Vagina (tissue), 2 donors: ENCODE results near the gene DMKN. TPM values are rescaled to one million over a fixed set of nuclear protein-coding genes. Genes with fewer than 3 reads are reported as not detected.

Experiments used
- DNase-seq, 2 donors: peaks; one replicate each; pipeline ENCODE4 v3.0.0-alpha.2; 2017; ENCODE audit errors: extremely low spot score in 2 of 2
- H3K27ac ChIP-seq: fragments of 200-600 bp; sonication (generic); one replicate; pipeline ENCODE4 v1.5.1; 2019
- H3K27me3 ChIP-seq: fragments of 200-600 bp; sonication (generic); one replicate; pipeline ENCODE4 v1.5.1; 2019
- H3K36me3 ChIP-seq, 2 donors: fragments of 200-600 bp; sonication (generic); one replicate each; pipeline ENCODE4 v1.5.1; 2017 to 2019
- H3K4me1 ChIP-seq: fragments of 200-600 bp; sonication (generic); one replicate; pipeline ENCODE4 v1.5.1; 2019
- H3K4me3 ChIP-seq, 2 donors: fragments of 200-600 bp; sonication (generic); 1 replicate in 1 of 2; 2 replicates in 1 of 2; pipeline ENCODE4 v1.5.1; 2016 to 2019
- H3K9me3 ChIP-seq: fragments of 200-600 bp; sonication (generic); one replicate; pipeline ENCODE4 v1.5.1; 2019
- POLR2A ChIP-seq, 2 donors: fragments of 450-650 bp; IDR thresholded peaks; one replicate each; pipeline ENCODE4 v1.6.1; 2017; ENCODE audit warnings: antibody characterized with exemption in 2 of 2, mild to moderate bottlenecking in 2 of 2, moderate library complexity in 2 of 2
- POLR2AphosphoS5 ChIP-seq, 2 donors: sonication (generic); formaldehyde crosslinking; IDR thresholded peaks; one replicate each; pipeline ENCODE4 v1.9.0; 2017; ENCODE audit warnings: antibody characterized with exemption in 2 of 2, mild to moderate bottlenecking in 2 of 2, low read depth in 1 of 2; ENCODE audit not compliant: insufficient read depth in 1 of 2
- intact Hi-C: fragments of 100-400 bp; cut with DNase I; formaldehyde crosslinking; loops from one replicate; pipeline ENCODE4 v1.15.1; 2023
- total RNA-seq: library from RNA; depleted of rRNA; stranded (reverse); fragments of >200 nt; gene quantifications from one replicate; pipeline ENCODE4 v1.2.3, GENCODE V29; 2016
- TF ChIP-seq, protein P1 (sequence below), 3 experiments: fragments of 450-650 bp in 2 of 3; fragments of 200-600 bp in 1 of 3; sonication (generic) in 1 of 3; IDR thresholded peaks; one replicate each; pipeline ENCODE4 v1.5.1; 2017 to 2019; ENCODE audit warnings: antibody characterized with exemption in 3 of 3, mild to moderate bottlenecking in 2 of 3, moderate library complexity in 2 of 3

Gene DMKN
- total RNA-seq, 1 donor from 2014 or later = 237 TPM

DNA sequence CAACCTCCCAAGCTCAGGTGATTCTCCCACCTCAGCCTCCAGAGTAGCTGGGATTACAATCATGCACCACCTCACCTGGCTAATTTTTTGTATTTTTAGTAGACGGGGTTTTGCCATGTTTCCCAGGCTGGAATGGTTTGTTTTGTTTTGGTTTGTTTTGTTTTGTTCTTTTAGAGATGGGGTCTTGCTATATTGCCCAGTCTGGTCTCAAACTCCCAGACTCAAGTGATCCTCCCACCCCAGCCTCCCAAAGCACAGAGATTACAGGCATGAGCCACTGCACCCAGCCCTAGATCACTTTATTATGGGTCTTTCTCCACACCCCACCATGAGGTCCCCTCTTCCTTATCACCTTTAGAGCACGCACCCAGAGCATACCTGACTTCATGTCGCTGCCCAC is 15.2 kb downstream of the DMKN start:
- H3K4me3 ChIP-seq = no peak overlapping the region
- intact Hi-C loops = loop anchor here (10.0 kb wide), 1 partner anchor 143 kb away; the partner anchor contains the start of gene FFAR3
- TF ChIP-seq POLR2A (IDR thresholded peaks at IDR 0.05) (no peak), POLR2AphosphoS5 (IDR thresholded peaks at IDR 0.05; ENCODE audit: insufficient read depth in 1 of 2, low read depth in 1 of 2) (no peak)
- TF ChIP-seq, protein P1, sequence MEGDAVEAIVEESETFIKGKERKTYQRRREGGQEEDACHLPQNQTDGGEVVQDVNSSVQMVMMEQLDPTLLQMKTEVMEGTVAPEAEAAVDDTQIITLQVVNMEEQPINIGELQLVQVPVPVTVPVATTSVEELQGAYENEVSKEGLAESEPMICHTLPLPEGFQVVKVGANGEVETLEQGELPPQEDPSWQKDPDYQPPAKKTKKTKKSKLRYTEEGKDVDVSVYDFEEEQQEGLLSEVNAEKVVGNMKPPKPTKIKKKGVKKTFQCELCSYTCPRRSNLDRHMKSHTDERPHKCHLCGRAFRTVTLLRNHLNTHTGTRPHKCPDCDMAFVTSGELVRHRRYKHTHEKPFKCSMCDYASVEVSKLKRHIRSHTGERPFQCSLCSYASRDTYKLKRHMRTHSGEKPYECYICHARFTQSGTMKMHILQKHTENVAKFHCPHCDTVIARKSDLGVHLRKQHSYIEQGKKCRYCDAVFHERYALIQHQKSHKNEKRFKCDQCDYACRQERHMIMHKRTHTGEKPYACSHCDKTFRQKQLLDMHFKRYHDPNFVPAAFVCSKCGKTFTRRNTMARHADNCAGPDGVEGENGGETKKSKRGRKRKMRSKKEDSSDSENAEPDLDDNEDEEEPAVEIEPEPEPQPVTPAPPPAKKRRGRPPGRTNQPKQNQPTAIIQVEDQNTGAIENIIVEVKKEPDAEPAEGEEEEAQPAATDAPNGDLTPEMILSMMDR (IDR thresholded peaks at IDR 0.05) = no peak
- H3K27me3 ChIP-seq = no peaks in the 10 kb centered on the region
- no peak for DNase-seq
- no peak overlapping the region for H3K27ac ChIP-seq
- H3K4me1 ChIP-seq = peaks cover 8% of the 10 kb centered on the region
- no peaks in the 10 kb centered on the region for H3K36me3 ChIP-seq
- H3K9me3 ChIP-seq = no peaks in the 10 kb centered on the region

GRCh38 chr19:35497406-35497805 is 16.0 kb downstream of the DMKN start:
- Histone ChIP-seq H3K27me3 (no peaks in the 10 kb centered on the region), H3K9me3 (no peaks in the 10 kb centered on the region), H3K4me3 (no peak overlapping the region), H3K4me1 (peaks cover 14% of the 10 kb centered on the region), H3K27ac (no peak overlapping the region), H3K36me3 (no peaks in the 10 kb centered on the region)
- no peak for DNase-seq
- intact Hi-C loops = loop anchor here (10.0 kb wide), 1 partner anchor 143 kb away; the partner anchor contains the start of gene FFAR3
- TF ChIP-seq, protein P1 (IDR thresholded peaks at IDR 0.05) = no peak
- TF ChIP-seq POLR2A (IDR thresholded peaks at IDR 0.05) = no peak
- no peak for TF ChIP-seq POLR2AphosphoS5 (IDR thresholded peaks at IDR 0.05; ENCODE audit: insufficient read depth in 1 of 2, low read depth in 1 of 2)

- DNase-seq = no peak
- Histone ChIP-seq H3K27me3 (no peaks in the 10 kb centered on the region), H3K9me3 (no peaks in the 10 kb centered on the region), H3K4me3 (no peak overlapping the region), H3K4me1 (peaks cover 5% of the 10 kb centered on the region), H3K27ac (peak overlapping the region; percentile 31), H3K36me3 (no peaks in the 10 kb centered on the region)
- TF ChIP-seq POLR2AphosphoS5 (IDR thresholded peaks at IDR 0.05; ENCODE audit: insufficient read depth in 1 of 2, low read depth in 1 of 2) = peak; percentile 26 to 31
- TF ChIP-seq, protein P1 (IDR thresholded peaks at IDR 0.05) = peak; percentile 67 to 92 (median 78)
- TF ChIP-seq POLR2A (IDR thresholded peaks at IDR 0.05) = no peak
- intact Hi-C loops = loop anchor here (10.0 kb wide), 1 partner anchor 141 kb away; the partner anchor contains the start of gene FFAR3
These were observed 18.1 kb downstream of the DMKN start for GRCh38 chr19:35495107-35496064.

GRCh38 chr19:35493971-35494370 is 19.5 kb downstream of the DMKN start:
- TF ChIP-seq POLR2A (IDR thresholded peaks at IDR 0.05) (no peak), POLR2AphosphoS5 (IDR thresholded peaks at IDR 0.05; ENCODE audit: insufficient read depth in 1 of 2, low read depth in 1 of 2) (no peak)
- TF ChIP-seq, protein P1 (IDR thresholded peaks at IDR 0.05) = no peak
- Histone ChIP-seq H3K27me3 (no peaks in the 10 kb centered on the region), H3K27ac (peak overlapping the region; percentile 48), H3K9me3 (no peaks in the 10 kb centered on the region), H3K4me3 (no peak overlapping the region), H3K36me3 (no peaks in the 10 kb centered on the region), H3K4me1 (peaks cover 5% of the 10 kb centered on the region)
- intact Hi-C loops = loop anchor here (10.0 kb wide), 1 partner anchor 139 kb away; the partner anchor contains the start of gene FFAR3
- no peak for DNase-seq
